ACHN (cell line): Measurements from ENCODE around the gene ADRM1.

Experiments used
- DNase-seq: peaks from one replicate; pipeline ENCODE4 v3.0.0-alpha.2; 2015
- in situ Hi-C: cut with HindIII; loops from 2 replicates; pipeline ENCODE4 v1.10.0; 2017; ENCODE audit warnings: low sequenced_read_pairs, low pct_ligation_motif_present, low pct_unique_long_range_greater_than_20kb

The ADRM1 gene

GRCh38 chr20:62356589-62357186, 53.9 kb downstream of the ADRM1 start:
- in situ Hi-C loops = no loop called here
- DNase-seq = no peak

GRCh38 chr20:62357187-62357667, 54.4 kb downstream of the ADRM1 start:
- in situ Hi-C loops = no loop called here
- DNase-seq = peak; percentile 78

- no peak for DNase-seq
- in situ Hi-C loops = no loop called here
Measured at GRCh38 chr20:62357681-62358080, 54.9 kb downstream of the ADRM1 start.
